Mammary epithelial cell (primary cell): Measurements from ENCODE around the gene PRR35.

Experiments
- CTCF ChIP-seq, 2 donors: IDR thresholded peaks in 1 of 2; conservative IDR thresholded peaks in 1 of 2; 2 replicates each; pipeline ENCODE4 v1.5.1; 2011 to 2012; ENCODE audit warnings: inconsistent platforms in 2 of 2, low read length in 2 of 2, mild to moderate bottlenecking in 2 of 2, control low read depth in 1 of 2, low read depth in 1 of 2; ENCODE audit not compliant: insufficient read depth in 1 of 2; ENCODE audit errors: extremely low read depth in 1 of 2
- EZH2 ChIP-seq: IDR thresholded peaks from 2 replicates; pipeline ENCODE4 v1.6.1; 2012; ENCODE audit warnings: low read length, inconsistent platforms, borderline replicate concordance

DNA sequence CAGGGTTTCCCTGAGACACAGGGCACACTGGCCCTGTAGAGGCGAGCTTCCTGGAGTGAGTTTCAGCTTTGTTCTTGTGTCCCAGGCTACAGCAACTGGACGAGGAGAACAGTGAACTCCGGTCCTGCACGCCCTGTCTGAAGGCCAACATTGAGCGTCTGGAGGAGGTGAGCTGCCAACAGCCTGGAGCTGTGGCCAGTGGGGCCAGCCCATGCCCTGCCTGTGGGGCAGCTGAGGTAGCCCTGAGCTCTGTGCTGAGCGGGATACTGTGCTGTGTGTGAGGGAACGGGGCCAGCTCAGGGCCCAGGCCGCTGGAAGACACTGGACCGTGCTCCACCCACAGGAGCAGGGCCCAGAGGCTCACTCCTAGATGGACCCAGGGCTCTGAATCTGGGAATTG lies 41.3 kb upstream of the PRR35 start:
- TF ChIP-seq CTCF (conservative IDR thresholded peaks at IDR 0.05 in 1 of 2, IDR thresholded peaks at IDR 0.05 in 1 of 2; ENCODE audit: extremely low read depth in 1 of 2, insufficient read depth in 1 of 2, low read depth in 1 of 2, low read length in 2 of 2) (no peak), EZH2 (no peak)
